ENCODE measurements around the gene GLDN. TPM values are rescaled to one million over a fixed set of nuclear protein-coding genes. Genes with fewer than 3 reads are reported as not detected.

GLDN gene
- total RNA-seq, 4 donors from 2014 or later: 0.44 to 4.7 (median 0.75) TPM

DNA sequence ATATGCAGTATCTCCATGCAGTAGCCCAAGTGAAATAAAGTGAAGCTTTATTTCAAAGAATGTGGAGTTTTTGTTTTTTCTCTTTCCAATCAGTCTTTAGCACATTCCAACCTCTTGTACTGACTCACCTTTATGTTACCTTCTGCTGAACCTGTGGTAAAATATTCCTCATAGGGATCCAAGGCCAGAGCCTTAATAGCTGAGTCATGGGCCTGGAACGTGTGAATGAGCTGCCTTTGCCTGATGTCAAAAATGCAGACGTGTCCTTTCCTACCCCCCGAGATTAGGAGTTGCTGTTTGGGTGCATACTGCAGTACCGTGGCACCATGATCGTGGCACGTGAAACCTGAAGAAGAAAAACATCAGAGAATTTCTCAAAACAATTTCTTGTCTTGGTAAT lies 108.5 kb downstream of the GLDN start:
- Histone ChIP-seq H3K27ac (no peak overlapping the region), H3K36me3 (peaks cover 0 to 4% of the 10 kb centered on the region in 2 donors), H3K4me1 (no peaks in the 10 kb centered on the region), H3K9me3 (no peaks in the 10 kb centered on the region), H3K27me3 (no peaks in the 10 kb centered on the region), H3K4me3 (no peak overlapping the region)
- DNase-seq (no peak), ATAC-seq (no peak)
- intact Hi-C loops (cut with DNase I; ENCODE audit: low total_unique reads): loop anchor here (10.0 kb wide), 1 partner anchor 1405 kb away; no protein-coding TSS in a partner anchor
- TF ChIP-seq, protein P1, sequence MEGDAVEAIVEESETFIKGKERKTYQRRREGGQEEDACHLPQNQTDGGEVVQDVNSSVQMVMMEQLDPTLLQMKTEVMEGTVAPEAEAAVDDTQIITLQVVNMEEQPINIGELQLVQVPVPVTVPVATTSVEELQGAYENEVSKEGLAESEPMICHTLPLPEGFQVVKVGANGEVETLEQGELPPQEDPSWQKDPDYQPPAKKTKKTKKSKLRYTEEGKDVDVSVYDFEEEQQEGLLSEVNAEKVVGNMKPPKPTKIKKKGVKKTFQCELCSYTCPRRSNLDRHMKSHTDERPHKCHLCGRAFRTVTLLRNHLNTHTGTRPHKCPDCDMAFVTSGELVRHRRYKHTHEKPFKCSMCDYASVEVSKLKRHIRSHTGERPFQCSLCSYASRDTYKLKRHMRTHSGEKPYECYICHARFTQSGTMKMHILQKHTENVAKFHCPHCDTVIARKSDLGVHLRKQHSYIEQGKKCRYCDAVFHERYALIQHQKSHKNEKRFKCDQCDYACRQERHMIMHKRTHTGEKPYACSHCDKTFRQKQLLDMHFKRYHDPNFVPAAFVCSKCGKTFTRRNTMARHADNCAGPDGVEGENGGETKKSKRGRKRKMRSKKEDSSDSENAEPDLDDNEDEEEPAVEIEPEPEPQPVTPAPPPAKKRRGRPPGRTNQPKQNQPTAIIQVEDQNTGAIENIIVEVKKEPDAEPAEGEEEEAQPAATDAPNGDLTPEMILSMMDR (IDR thresholded peaks at IDR 0.05 in 4 of 5, conservative IDR thresholded peaks at IDR 0.05 in 1 of 5): no peak
- TF ChIP-seq POLR2A (IDR thresholded peaks at IDR 0.05): no peak
- in situ Hi-C loops (cut with MboI; ENCODE audit: low sequenced_read_pairs in 4 of 4): no loop called here

Small RNA genes lying within 50 kb of the gene (microRNA-seq; reads per million reads assigned to microRNA genes)
- 0 reads per million in 2 donors for gene MIR7973-1 (ENCODE audit: borderline replicate concordance in 2 of 2)
- gene MIR7973-2 (ENCODE audit: borderline replicate concordance in 2 of 2): 0 reads per million in 2 donors

Other genes starting within 250 kb of the GLDN start
- 1 to 10 TPM in 3 of 4 donors, under 1 TPM in 1; 0.75 to 4.9 (median 4.2) TPM for gene TNFAIP8L3, start 246.7 kb upstream of the GLDN start, total RNA-seq
- gene CYP19A1, start 3.1 kb upstream of the GLDN start, total RNA-seq: under 1 TPM in 3 of 4 donors, not detected in 1; 0.68 to 0.75 (median 0.71) TPM